SK-N-MC (cell line): Measurements from ENCODE around the gene GAGE12J.
"Not testable (repeated sequence)": the region's sequence is repeated elsewhere in the genome, so short reads cannot be mapped to it uniquely, and the experiment has no call there.

Source experiments
- DNase-seq: peaks from one replicate; pipeline ENCODE4 v3.0.0-alpha.2; 2011; ENCODE audit warnings: low read depth, low spot score
- H3K27ac ChIP-seq: fragments of 200-600 bp; sonication (generic); 2 replicates; pipeline ENCODE4 v1.5.1; 2016; ENCODE audit warnings: mixed run types
- H3K36me3 ChIP-seq: fragments of 200-600 bp; sonication (generic); 2 replicates; pipeline ENCODE4 v1.6.1; 2017; ENCODE audit warnings: antibody characterized with exemption, low read length, mixed read lengths; ENCODE audit not compliant: insufficient read depth
- H3K4me3 ChIP-seq: fragments of 200-600 bp; sonication (generic); 2 replicates; pipeline ENCODE4 v1.5.1; 2016
- H3K9ac ChIP-seq: fragments of 200-600 bp; sonication (generic); 2 replicates; pipeline ENCODE4 v1.8.0; 2017; ENCODE audit warnings: mixed run types, mixed read lengths; ENCODE audit not compliant: insufficient read length
- H3K9me3 ChIP-seq: fragments of 200-600 bp; sonication (generic); 2 replicates; pipeline ENCODE4 v1.6.1; 2017; ENCODE audit warnings: low read depth, mild to moderate bottlenecking, antibody characterized with exemption, low read length, moderate library complexity, mixed read lengths
- EZH2 ChIP-seq: fragments of 200-600 bp; sonication (generic); IDR thresholded peaks from one replicate; pipeline ENCODE4 v1.6.1; 2017; ENCODE audit warnings: antibody characterized with exemption
- FOXP2 ChIP-seq: optimal IDR thresholded peaks from 2 replicates; pipeline ENCODE3; 2011; ENCODE audit warnings: mild to moderate bottlenecking, moderate library complexity; ENCODE audit not compliant: insufficient read depth; ENCODE audit errors: extremely low read length, control extremely low read depth
- POLR2AphosphoS5 ChIP-seq: IDR thresholded peaks from 2 replicates; pipeline ENCODE4 v1.6.1; 2012; ENCODE audit warnings: mild to moderate bottlenecking, low read depth, low read length, borderline replicate concordance

GAGE12J gene

DNA sequence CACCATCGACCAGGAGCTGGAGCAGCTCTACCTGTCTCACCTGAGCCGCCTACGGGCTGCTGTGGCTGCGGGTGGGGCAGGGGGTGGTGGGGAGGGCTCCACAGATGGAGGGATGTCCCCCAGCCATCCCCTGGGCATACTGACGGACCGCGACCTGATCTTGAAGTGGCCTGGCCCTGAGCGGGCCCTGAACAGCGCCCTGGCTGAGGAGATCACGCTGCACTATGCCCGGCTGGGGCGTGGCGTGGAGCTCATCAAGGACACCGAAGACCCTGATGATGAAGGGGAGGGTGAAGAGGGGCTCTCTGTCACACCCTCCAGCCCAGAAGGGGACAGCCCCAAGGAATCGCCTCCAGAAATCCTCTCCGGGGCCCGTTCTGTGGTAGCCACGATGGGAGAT lies 35.7 kb upstream of the GAGE12J start:
- no peak overlapping the region for H3K27ac ChIP-seq
- no peaks in the 10 kb centered on the region for H3K9me3 ChIP-seq
- DNase-seq = no peak
- H3K4me3 ChIP-seq = no peak overlapping the region
- no peak for TF ChIP-seq FOXP2
- TF ChIP-seq EZH2 = no peak
- no peak for TF ChIP-seq POLR2AphosphoS5
- no peaks in the 10 kb centered on the region for H3K36me3 ChIP-seq
- H3K9ac ChIP-seq = no peak overlapping the region

DNA sequence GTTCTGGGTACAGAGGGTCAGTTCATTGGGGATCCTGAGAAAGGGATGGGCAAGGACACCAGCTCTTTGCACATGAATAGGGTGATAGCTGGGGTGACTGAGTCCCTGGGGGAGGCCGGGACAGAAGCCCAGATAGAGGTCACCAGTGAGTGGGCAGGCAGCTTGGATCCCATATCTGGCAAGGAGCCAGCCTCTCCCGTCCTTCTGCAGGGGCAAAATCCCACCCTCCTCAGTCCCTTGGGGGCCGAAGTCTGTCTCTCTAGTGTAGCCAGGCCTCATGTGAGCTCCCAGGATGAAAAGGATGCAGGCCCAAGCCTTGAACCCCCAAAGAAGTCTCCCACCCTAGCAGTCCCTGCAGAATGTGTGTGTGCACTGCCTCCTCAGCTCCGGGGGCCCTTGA lies 35.3 kb upstream of the GAGE12J start:
- TF ChIP-seq POLR2AphosphoS5 = no peak
- TF ChIP-seq EZH2 = no peak
- TF ChIP-seq FOXP2 = no peak
- no peaks in the 10 kb centered on the region for H3K9me3 ChIP-seq
- H3K4me3 ChIP-seq = no peak overlapping the region
- H3K9ac ChIP-seq = no peak overlapping the region
- H3K36me3 ChIP-seq = no peaks in the 10 kb centered on the region
- H3K27ac ChIP-seq = no peak overlapping the region
- no peak for DNase-seq

DNA sequence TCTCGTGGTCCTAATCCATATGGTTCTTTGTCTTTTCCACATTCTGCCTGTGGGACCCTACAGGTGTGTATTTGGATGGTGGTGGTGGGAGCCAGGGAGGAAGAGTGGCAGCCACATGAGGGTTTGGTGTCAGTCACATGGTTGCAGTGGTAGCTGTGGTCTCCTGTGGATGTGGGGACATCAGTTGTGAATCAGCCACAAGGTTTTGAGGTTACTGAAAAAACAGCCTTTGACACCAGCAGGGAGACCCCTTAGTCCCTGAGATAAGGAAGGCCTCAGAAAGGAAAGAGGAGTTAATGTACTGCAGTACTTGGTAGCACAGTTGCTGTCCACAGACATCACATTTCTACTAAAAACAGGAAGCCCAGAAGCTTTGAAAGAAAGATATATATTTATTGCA lies 34.2 kb upstream of the GAGE12J start:
- no peaks in the 10 kb centered on the region for H3K36me3 ChIP-seq
- H3K9ac ChIP-seq = no peak overlapping the region
- no peaks in the 10 kb centered on the region for H3K9me3 ChIP-seq
- no peak for DNase-seq
- no peak overlapping the region for H3K4me3 ChIP-seq
- no peak overlapping the region for H3K27ac ChIP-seq
- TF ChIP-seq EZH2 (no peak), POLR2AphosphoS5 (no peak), FOXP2 (no peak)

DNA sequence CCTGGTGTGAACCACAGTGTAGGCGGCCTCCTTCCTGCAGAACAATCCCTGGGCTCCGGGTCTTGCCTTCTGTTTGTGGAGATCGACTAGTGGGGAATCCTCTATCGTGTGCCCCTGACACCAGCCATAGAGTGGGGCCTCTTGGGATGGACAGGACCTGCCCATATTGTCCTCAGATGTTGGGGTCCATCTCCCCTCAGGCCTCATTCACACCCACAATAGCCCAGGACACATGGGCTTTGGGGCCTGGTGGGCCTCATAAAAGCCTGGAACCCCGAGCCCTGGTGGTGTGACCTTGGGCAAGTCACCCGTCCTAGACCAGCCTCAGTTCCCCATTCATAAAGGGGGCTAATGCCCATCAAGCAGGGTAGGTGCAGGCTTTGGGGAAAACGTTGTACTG lies 31.6 kb upstream of the GAGE12J start:
- H3K9me3 ChIP-seq = no peaks in the 10 kb centered on the region
- H3K27ac ChIP-seq = no peak overlapping the region
- no peak for TF ChIP-seq EZH2
- no peak for TF ChIP-seq FOXP2
- no peak for TF ChIP-seq POLR2AphosphoS5
- no peak overlapping the region for H3K4me3 ChIP-seq
- no peak overlapping the region for H3K9ac ChIP-seq
- no peaks in the 10 kb centered on the region for H3K36me3 ChIP-seq
- DNase-seq = no peak

DNA sequence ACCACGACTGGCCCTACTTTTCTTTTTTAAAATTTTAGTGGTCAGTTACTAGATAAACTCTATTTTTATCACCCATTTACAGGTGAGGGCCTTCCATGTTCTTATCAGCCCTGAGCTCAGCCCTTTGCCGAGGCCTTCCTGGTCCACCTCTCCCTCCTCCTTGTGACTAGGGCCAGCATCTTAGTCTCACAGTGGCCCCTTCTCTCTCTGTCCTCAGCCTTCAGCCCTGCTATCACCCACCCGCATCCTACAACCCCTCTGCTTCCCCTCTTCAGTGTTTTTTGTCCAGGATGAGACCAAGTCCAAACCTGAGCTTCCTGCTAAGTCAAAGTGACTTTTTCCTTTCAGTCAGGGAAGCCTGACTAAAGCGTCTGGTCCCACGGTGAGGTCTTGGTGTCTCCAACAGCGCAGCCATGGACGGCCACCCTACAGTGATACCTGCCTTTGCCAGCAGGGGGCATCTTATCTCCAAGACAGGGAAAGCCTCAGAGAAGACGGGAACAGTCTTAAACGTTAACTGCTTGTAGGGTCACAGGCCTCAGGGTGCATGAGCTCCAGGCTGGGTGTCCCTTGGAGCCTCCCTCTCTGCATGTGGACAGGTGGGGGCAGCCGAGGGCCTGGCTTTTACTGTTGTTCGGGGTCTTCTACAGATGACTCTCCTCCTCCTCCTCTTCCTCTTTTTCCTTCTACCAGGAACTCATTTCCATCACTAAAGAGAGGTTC lies 30.1 kb upstream of the GAGE12J start:
- Histone ChIP-seq H3K9me3 (no peaks in the 10 kb centered on the region), H3K27ac (no peak overlapping the region), H3K4me3 (no peak overlapping the region), H3K9ac (no peak overlapping the region), H3K36me3 (no peaks in the 10 kb centered on the region)
- peak; percentile 2 for DNase-seq
- no peak for TF ChIP-seq EZH2
- no peak for TF ChIP-seq FOXP2
- no peak for TF ChIP-seq POLR2AphosphoS5

DNA sequence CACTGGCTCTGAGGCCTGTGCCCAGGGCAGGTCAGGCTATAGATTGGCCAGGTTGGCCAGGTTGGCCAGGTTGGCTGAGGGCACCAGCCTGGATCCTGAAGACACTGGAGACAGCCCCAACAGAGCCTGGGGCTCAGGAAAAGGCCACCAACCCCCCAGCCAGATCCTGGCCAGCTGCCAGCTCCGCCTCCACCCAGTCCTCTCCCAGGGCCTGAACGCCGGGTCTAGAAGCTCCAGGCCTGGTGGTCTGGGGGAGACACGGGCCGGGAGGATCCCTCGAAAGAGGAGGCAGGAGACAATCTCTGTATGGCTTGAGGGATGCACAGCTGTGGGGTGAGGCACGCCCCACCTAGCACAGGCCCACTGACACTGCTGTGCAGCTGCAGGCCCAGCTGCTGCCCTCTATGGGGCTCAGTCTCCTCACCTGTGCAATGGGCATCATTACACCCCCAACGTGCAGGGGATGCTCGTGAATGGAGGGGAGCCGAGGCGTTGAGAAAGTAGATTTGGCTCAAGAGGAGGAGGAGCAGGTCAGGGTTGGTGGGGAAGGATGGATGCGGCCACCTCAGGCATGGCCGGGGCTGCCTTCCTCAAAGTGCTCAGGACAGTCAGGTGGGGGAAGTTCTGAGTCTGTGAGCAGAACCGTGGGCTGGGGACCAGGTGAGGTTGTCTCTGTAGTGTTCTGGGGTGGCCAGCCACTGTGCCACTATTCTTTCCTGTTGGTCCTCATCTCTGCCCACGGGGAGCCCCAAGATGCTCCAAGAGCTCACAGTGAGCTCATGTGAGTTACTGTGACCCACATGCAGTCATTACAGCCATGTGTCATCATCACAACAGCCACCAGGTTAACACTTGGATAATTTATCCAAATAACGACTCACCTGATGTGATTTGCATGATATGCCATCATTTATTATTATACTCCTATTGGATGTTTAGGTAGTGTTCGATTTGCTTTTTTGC lies 29.2 kb upstream of the GAGE12J start:
- Histone ChIP-seq H3K9me3 (no peaks in the 10 kb centered on the region), H3K36me3 (no peaks in the 10 kb centered on the region), H3K27ac (no peak overlapping the region), H3K9ac (no peak overlapping the region), H3K4me3 (no peak overlapping the region)
- TF ChIP-seq POLR2AphosphoS5 (no peak), FOXP2 (no peak), EZH2 (no peak)
- no peak for DNase-seq

DNA sequence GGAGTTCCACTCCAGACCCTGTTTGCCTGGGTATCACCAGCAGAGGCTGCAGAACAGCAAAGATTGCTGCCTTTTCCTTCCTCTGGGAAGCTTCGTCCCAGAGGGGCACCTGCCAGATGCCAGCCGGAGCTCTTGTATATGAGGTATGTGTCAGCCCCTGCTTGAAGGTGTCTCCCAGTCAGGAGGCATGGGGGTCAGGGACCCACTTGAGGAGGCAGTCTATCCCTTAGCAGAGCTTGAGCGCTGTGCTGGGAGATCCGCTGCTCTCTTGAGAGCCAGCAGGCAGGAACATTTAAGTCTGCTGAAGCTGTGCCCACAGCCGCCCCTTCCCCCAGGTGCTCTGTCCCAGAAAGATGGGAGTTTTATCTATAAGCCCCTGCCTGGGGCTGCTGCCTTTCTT lies 22.5 kb upstream of the GAGE12J start:
- DNase-seq, H3K4me3 ChIP-seq, H3K27ac ChIP-seq, H3K36me3 ChIP-seq, H3K9ac ChIP-seq, H3K9me3 ChIP-seq: not testable (repeated sequence)

DNA sequence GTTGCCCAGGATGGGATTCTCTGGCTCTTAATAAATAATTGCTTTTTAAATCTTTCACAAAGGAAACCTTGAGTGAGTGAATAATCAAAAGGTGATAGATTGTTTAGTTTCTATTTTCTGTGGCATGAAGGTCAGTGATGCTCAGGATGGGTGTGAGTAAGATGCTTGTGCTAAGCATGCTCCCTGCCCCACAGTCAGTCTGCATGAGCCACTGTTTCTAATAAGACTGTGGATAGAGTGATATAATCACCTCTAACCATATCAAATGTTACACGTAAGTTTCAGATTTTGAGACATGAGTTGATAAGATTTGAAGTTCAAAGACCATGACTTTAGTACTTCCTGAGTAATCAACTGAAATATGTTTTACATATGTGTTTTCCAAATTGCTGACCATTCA lies 21.1 kb upstream of the GAGE12J start:
- no peak for TF ChIP-seq EZH2
- DNase-seq = no peak
- Histone ChIP-seq H3K36me3 (no peaks in the 10 kb centered on the region), H3K27ac (no peak overlapping the region), H3K9me3 (no peaks in the 10 kb centered on the region), H3K9ac (no peak overlapping the region), H3K4me3 (no peak overlapping the region)

DNA sequence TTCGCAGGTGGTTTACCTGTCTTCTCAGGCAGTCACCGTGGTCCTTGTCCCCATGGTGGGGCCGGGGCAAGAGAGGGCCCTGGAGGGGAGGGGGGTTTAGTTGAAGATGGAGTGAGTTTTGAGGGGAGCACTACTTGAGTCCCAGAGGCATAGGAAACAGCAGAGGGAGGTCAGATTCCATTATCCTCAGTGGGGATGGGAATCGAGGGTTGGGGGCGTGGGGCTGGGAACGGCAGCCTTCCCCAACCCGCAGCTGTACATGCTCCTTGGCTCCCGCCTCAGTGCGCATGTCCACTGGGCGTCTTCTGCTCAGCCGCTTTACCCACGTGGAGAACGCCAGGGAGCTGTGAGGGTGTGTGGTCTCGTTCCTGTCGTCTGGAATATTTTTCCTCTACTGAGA lies 18.5 kb upstream of the GAGE12J start, which contains the start of gene GAGE10:
GAGE10 (plus strand) TSS at position 301 of the 400 bp plus-strand sequence. CDS start 1,214 bp downstream, outside the sequence.
- no peak within 1 kb of the TSS for H3K4me3 ChIP-seq
- TF ChIP-seq EZH2 (no peak), POLR2AphosphoS5 (no peak), FOXP2 (no peak)
- DNase-seq = no peak
- no peaks in the 10 kb centered on the region for H3K9me3 ChIP-seq
- H3K9ac ChIP-seq = no peak within 1 kb of the TSS
- no peak within 1 kb of the TSS for H3K27ac ChIP-seq
- no peaks in the 10 kb centered on the region for H3K36me3 ChIP-seq

DNA sequence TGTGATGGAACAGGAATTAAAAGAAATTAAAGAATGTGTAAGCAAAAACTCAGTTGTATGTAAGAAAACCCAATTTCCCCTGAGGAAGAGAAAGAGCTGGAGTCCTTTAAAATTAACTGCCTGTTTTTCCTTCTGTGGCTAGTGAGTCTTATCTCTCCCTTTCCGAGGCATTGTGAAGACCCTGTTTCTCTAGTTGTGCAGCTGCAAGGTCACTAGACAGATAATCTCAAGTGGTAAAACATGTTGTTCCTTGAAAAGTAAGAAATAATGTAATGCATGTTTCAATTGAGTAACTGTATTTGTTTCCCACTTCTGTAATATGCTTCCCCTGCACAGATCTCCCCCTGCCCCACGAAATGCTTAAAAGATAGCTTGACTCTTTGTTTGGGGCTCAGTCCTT lies 14.1 kb upstream of the GAGE12J start:
- not testable (repeated sequence) for DNase-seq, H3K36me3 ChIP-seq, H3K9me3 ChIP-seq, H3K9ac ChIP-seq, H3K4me3 ChIP-seq, H3K27ac ChIP-seq
